HEK293 (cell line): ENCODE measurements around the gene FER1L5.

Source experiments
- CTCF ChIA-PET: fragments of 350-600 bp; formaldehyde crosslinking; extraction: SDS; loops from one replicate; lab custom pipeline; 2021; ENCODE audit warnings: antibody characterized with exemption; lab: Yijun Ruan, JAX
- POLR2A ChIA-PET: fragments of 300-600 bp; formaldehyde crosslinking; extraction: SDS; loops from one replicate; lab custom pipeline; 2020; ENCODE audit warnings: antibody characterized with exemption, inconsistent platforms; lab: Yijun Ruan, JAX
- H3K27ac ChIP-seq: fragments of 200-500 bp; sonication (Bioruptor generic); 2 replicates; pipeline ENCODE4 v1.5.1; 2014; ENCODE audit warnings: low read depth, low read length, control low read depth, inconsistent platforms; ENCODE audit errors: extremely low read depth
- H3K36me3 ChIP-seq, 2 experiments: fragments of 200-500 bp in 1 of 2; sonication (Bioruptor generic) in 1 of 2; 1 replicate in 1 of 2; 2 replicates in 1 of 2; pipeline ENCODE4 v1.5.1; 2014 to 2017; ENCODE audit warnings: inconsistent platforms in 2 of 2, low read length in 2 of 2; ENCODE audit not compliant: control insufficient read depth in 2 of 2, insufficient read depth in 1 of 2
- H3K4me1 ChIP-seq: fragments of 200-500 bp; sonication (Bioruptor generic); 2 replicates; pipeline ENCODE4 v1.5.1; 2014; ENCODE audit warnings: mild to moderate bottlenecking, low read length, inconsistent platforms; ENCODE audit not compliant: control insufficient read depth, insufficient read depth
- H3K4me3 ChIP-seq: 2 replicates; pipeline ENCODE4 v1.5.1; 2011; ENCODE audit warnings: low read depth, mild to moderate bottlenecking, control low read depth, low read length, moderate library complexity
- H3K9me3 ChIP-seq: fragments of 200-500 bp; sonication (Bioruptor generic); 2 replicates; pipeline ENCODE4 v1.5.1; 2014; ENCODE audit warnings: low read depth, low read length, inconsistent platforms; ENCODE audit not compliant: control insufficient read depth, insufficient read depth
- AEBP2 ChIP-seq: fragments of 450-650 bp; formaldehyde crosslinking; IDR thresholded peaks from 2 replicates; pipeline ENCODE4 v1.5.1; 2016; ENCODE audit warnings: missing biosample characterization, missing genetic modification characterization, borderline replicate concordance
- EGR2 ChIP-seq: fragments of 450-650 bp; formaldehyde crosslinking; IDR thresholded peaks from 2 replicates; pipeline ENCODE4 v1.5.1; 2016; ENCODE audit warnings: low read depth, missing biosample characterization, missing genetic modification characterization
- GLI2 ChIP-seq: fragments of 450-650 bp; formaldehyde crosslinking; IDR thresholded peaks from 2 replicates; pipeline ENCODE4; 2017; ENCODE audit warnings: missing biosample characterization, missing genetic modification characterization, low read depth, borderline replicate concordance
- KLF7 ChIP-seq: fragments of 450-650 bp; formaldehyde crosslinking; IDR thresholded peaks from 2 replicates; pipeline ENCODE4 v1.5.1; 2016; ENCODE audit warnings: missing biosample characterization, missing genetic modification characterization, borderline replicate concordance
- KLF8 ChIP-seq: fragments of 450-650 bp; formaldehyde crosslinking; IDR thresholded peaks from 2 replicates; pipeline ENCODE4 v1.5.1; 2016; ENCODE audit warnings: missing biosample characterization, missing genetic modification characterization
- KLF9 ChIP-seq: fragments of 450-650 bp; formaldehyde crosslinking; IDR thresholded peaks from 2 replicates; pipeline ENCODE4 v1.5.1; 2016; ENCODE audit warnings: missing biosample characterization, missing genetic modification characterization, low read depth
- PRDM1 ChIP-seq: fragments of 450-650 bp; formaldehyde crosslinking; IDR thresholded peaks from 2 replicates; pipeline ENCODE4; 2016; ENCODE audit warnings: missing biosample characterization, missing genetic modification characterization
- SALL2 ChIP-seq: fragments of 450-650 bp; formaldehyde crosslinking; IDR thresholded peaks from 2 replicates; pipeline ENCODE4 v1.5.0; 2017; ENCODE audit warnings: missing biosample characterization, mild to moderate bottlenecking, missing genetic modification characterization, borderline replicate concordance
- YY2 ChIP-seq: fragments of 450-650 bp; formaldehyde crosslinking; IDR thresholded peaks from 2 replicates; pipeline ENCODE4 v1.5.1; 2016; ENCODE audit warnings: missing biosample characterization, missing genetic modification characterization
- ZBTB10 ChIP-seq: fragments of 450-650 bp; formaldehyde crosslinking; IDR thresholded peaks from 2 replicates; pipeline ENCODE4 v1.5.1; 2016; ENCODE audit warnings: missing biosample characterization, missing genetic modification characterization
- ZBTB48 ChIP-seq: fragments of 450-650 bp; formaldehyde crosslinking; IDR thresholded peaks from 2 replicates; pipeline ENCODE4 v1.5.1; 2016; ENCODE audit warnings: missing biosample characterization, missing genetic modification characterization
- ZFP41 ChIP-seq: fragments of 450-650 bp; formaldehyde crosslinking; IDR thresholded peaks from 2 replicates; pipeline ENCODE4 v1.5.1; 2016; ENCODE audit warnings: missing biosample characterization, missing genetic modification characterization, borderline replicate concordance
- ZNF169 ChIP-seq: fragments of 450-650 bp; formaldehyde crosslinking; IDR thresholded peaks from 2 replicates; pipeline ENCODE4 v1.5.1; 2016; ENCODE audit warnings: missing biosample characterization, missing genetic modification characterization
- ZNF175 ChIP-seq: fragments of 450-650 bp; formaldehyde crosslinking; IDR thresholded peaks from 2 replicates; pipeline ENCODE4 v1.5.1; 2016; ENCODE audit warnings: missing biosample characterization, missing genetic modification characterization
- ZNF202 ChIP-seq: fragments of 450-650 bp; formaldehyde crosslinking; IDR thresholded peaks from 2 replicates; pipeline ENCODE4 v1.5.1; 2016; ENCODE audit warnings: missing biosample characterization, missing genetic modification characterization, borderline replicate concordance
- ZNF274 ChIP-seq, 2 experiments: fragments of 200-500 bp in 1 of 2; fragments of 450-650 bp in 1 of 2; sonication (Bioruptor generic) in 1 of 2; formaldehyde crosslinking in 1 of 2; IDR thresholded peaks; 2 replicates each; pipeline versions ENCODE4 v1.5.1 to v1.6.1; 2014 to 2016; ENCODE audit warnings: borderline replicate concordance in 1 of 2, inconsistent platforms in 1 of 2, low read length in 1 of 2, missing biosample characterization in 1 of 2, missing genetic modification characterization in 1 of 2
- ZNF398 ChIP-seq: fragments of 450-650 bp; formaldehyde crosslinking; IDR thresholded peaks from 2 replicates; pipeline ENCODE4 v1.5.1; 2017; ENCODE audit warnings: missing biosample characterization, missing genetic modification characterization
- ZNF404 ChIP-seq: fragments of 450-650 bp; formaldehyde crosslinking; IDR thresholded peaks from 2 replicates; pipeline ENCODE4 v1.5.1; 2017; ENCODE audit warnings: missing biosample characterization, missing genetic modification characterization
- ZNF514 ChIP-seq: fragments of 450-650 bp; formaldehyde crosslinking; IDR thresholded peaks from 2 replicates; pipeline ENCODE4 v1.5.1; 2016; ENCODE audit warnings: missing biosample characterization, missing genetic modification characterization
- ZNF518A ChIP-seq: fragments of 450-650 bp; formaldehyde crosslinking; conservative IDR thresholded peaks from 2 replicates; pipeline ENCODE4 v1.5.1; 2016; ENCODE audit warnings: low read depth, missing biosample characterization, missing genetic modification characterization
- ZNF530 ChIP-seq: fragments of 450-650 bp; formaldehyde crosslinking; IDR thresholded peaks from 2 replicates; pipeline ENCODE4 v1.5.1; 2016; ENCODE audit warnings: low read depth, missing biosample characterization, missing genetic modification characterization
- ZNF580 ChIP-seq: fragments of 450-650 bp; formaldehyde crosslinking; IDR thresholded peaks from 2 replicates; pipeline ENCODE4 v1.5.1; 2016; ENCODE audit warnings: missing biosample characterization, missing genetic modification characterization
- ZNF621 ChIP-seq: fragments of 450-650 bp; formaldehyde crosslinking; IDR thresholded peaks from 2 replicates; pipeline ENCODE4 v1.5.1; 2017; ENCODE audit warnings: missing biosample characterization, missing genetic modification characterization
- ZNF624 ChIP-seq: fragments of 450-650 bp; formaldehyde crosslinking; IDR thresholded peaks from 2 replicates; pipeline ENCODE4 v1.5.1; 2017; ENCODE audit warnings: missing biosample characterization, missing genetic modification characterization
- ZNF664 ChIP-seq: fragments of 450-650 bp; formaldehyde crosslinking; IDR thresholded peaks from 2 replicates; pipeline ENCODE4 v1.5.1; 2016; ENCODE audit warnings: missing biosample characterization, missing genetic modification characterization
- ZNF768 ChIP-seq: fragments of 450-650 bp; formaldehyde crosslinking; IDR thresholded peaks from 2 replicates; pipeline ENCODE4 v1.5.1; 2018; ENCODE audit warnings: missing biosample characterization, mild to moderate bottlenecking, missing genetic modification characterization

FER1L5 gene

GRCh38 chr2:96655526-96655925, 13.0 kb downstream of the FER1L5 start:
- ChIA-PET POLR2A (no interaction called here), CTCF (no interaction called here)
- Histone ChIP-seq H3K4me1 (no peaks in the 10 kb centered on the region), H3K27ac (no peak overlapping the region), H3K36me3 (no peaks in the 10 kb centered on the region), H3K9me3 (no peaks in the 10 kb centered on the region)
- TF ChIP-seq ZNF274 (IDR thresholded peaks at IDR 0.05; ENCODE audit: low read length): no peak
- TF ChIP-seq ZNF274 (tag by site-specific recombination; IDR thresholded peaks at IDR 0.05; ENCODE audit: borderline replicate concordance): no peak
- no peak for TF ChIP-seq ZNF624 (tag by site-specific recombination)
- TF ChIP-seq ZNF768 (tag by site-specific recombination): no peak
- TF ChIP-seq EGR2: no peak
- TF ChIP-seq ZNF202 (tag by site-specific recombination): no peak
- no peak for TF ChIP-seq ZNF398 (tag by site-specific recombination)
- TF ChIP-seq ZNF404 (tag by site-specific recombination): no peak
- no peak for TF ChIP-seq PRDM1 (tag by site-specific recombination)
- no peak for TF ChIP-seq ZNF518A (tag by site-specific recombination)
- TF ChIP-seq SALL2 (tag by site-specific recombination): no peak
- no peak for TF ChIP-seq GLI2
- no peak for TF ChIP-seq ZNF664 (tag by site-specific recombination)
- no peak for TF ChIP-seq ZNF621
- TF ChIP-seq ZNF175: no peak
- TF ChIP-seq ZBTB48 (tag by site-specific recombination): no peak
- no peak for TF ChIP-seq ZNF514 (tag by site-specific recombination)
- TF ChIP-seq, all 188 proteins: peak for 0
- no peak overlapping the region for H3K4me3 ChIP-seq

- Histone ChIP-seq H3K27ac (no peak overlapping the region), H3K4me3 (no peak overlapping the region), H3K36me3 (no peaks in the 10 kb centered on the region), H3K9me3 (no peaks in the 10 kb centered on the region), H3K4me1 (no peaks in the 10 kb centered on the region)
- TF ChIP-seq AEBP2 (tag by site-specific recombination): no peak
- TF ChIP-seq YY2 (tag by site-specific recombination): no peak
- no peak for TF ChIP-seq KLF7
- TF ChIP-seq KLF9 (tag by site-specific recombination): no peak
- TF ChIP-seq ZNF169 (tag by site-specific recombination): no peak
- no peak for TF ChIP-seq KLF8 (tag by site-specific recombination)
- TF ChIP-seq ZNF530: no peak
- no peak for TF ChIP-seq ZFP41 (tag by site-specific recombination)
- no peak for TF ChIP-seq ZBTB10
- TF ChIP-seq ZNF580 (tag by site-specific recombination): no peak
- CTCF ChIA-PET: no interaction called here
- POLR2A ChIA-PET: interaction anchor here (0.7 kb wide), 1 partner anchor 540 kb away, joined by 5 read pairs; the partner anchor contains the start of gene ADRA2B
Observed at GRCh38 chr2:96656540-96656939, 14.0 kb downstream of the FER1L5 start.
